K562 (cell line): ENCODE data around the gene ORC1. TPM values are rescaled to one million over a fixed set of nuclear protein-coding genes. Genes with fewer than 3 reads are reported as not detected.

Experiments used
- ATF7 ChIP-seq: fragments of 450-650 bp; IDR thresholded peaks from 2 replicates; pipeline ENCODE4 v1.7.1; 2014; ENCODE audit warnings: mild to moderate bottlenecking, moderate library complexity
- BMI1 ChIP-seq: fragments of 150-350 bp; IDR thresholded peaks from 2 replicates; pipeline ENCODE4 v1.6.1; 2014; ENCODE audit warnings: low read length
- CBFA2T3 ChIP-seq: fragments of 450-650 bp; IDR thresholded peaks from 2 replicates; pipeline ENCODE4 v1.6.1; 2017
- CTBP1 ChIP-seq: fragments of 450-650 bp; IDR thresholded peaks from 2 replicates; pipeline ENCODE4 v1.6.1; 2016; ENCODE audit warnings: borderline replicate concordance
- DDX20 ChIP-seq: fragments of 450-650 bp; IDR thresholded peaks from 2 replicates; pipeline ENCODE4 v1.6.1; 2016; ENCODE audit warnings: missing genetic modification characterization, low read depth, mild to moderate bottlenecking, missing compliant biosample characterization, moderate library complexity
- DNMT1 ChIP-seq: fragments of 450-650 bp; IDR thresholded peaks from 2 replicates; pipeline ENCODE4 v1.6.1; 2016; ENCODE audit warnings: antibody characterized with exemption, mild to moderate bottlenecking
- EZH2 ChIP-seq: IDR thresholded peaks from 2 replicates; pipeline ENCODE4 v1.6.1; 2012; ENCODE audit warnings: low read depth, mild to moderate bottlenecking, inconsistent platforms, low read length, borderline replicate concordance
- FOSL1 ChIP-seq: fragments of 200-800 bp; sonication (Bioruptor generic); conservative IDR thresholded peaks from 2 replicates; pipeline ENCODE4 v1.6.1; 2016; ENCODE audit warnings: missing genetic modification characterization, missing compliant biosample characterization
- MAFF ChIP-seq: IDR thresholded peaks from 2 replicates; pipeline ENCODE4 v1.6.1; 2012; ENCODE audit warnings: low read length, improper control_type of control experiment
- PML ChIP-seq: IDR thresholded peaks from 2 replicates; pipeline ENCODE4 v1.6.1; 2012; ENCODE audit warnings: low read length, inconsistent platforms
- SIN3B ChIP-seq: fragments of 450-650 bp; IDR thresholded peaks from 2 replicates; pipeline ENCODE4 v1.6.1; 2017; ENCODE audit warnings: low read depth, mild to moderate bottlenecking, moderate library complexity
- TEAD4 ChIP-seq, 2 experiments: sonication (generic) in 1 of 2; formaldehyde crosslinking in 1 of 2; IDR thresholded peaks; 2 replicates each; pipeline versions ENCODE4 v1.6.1 to v1.8.0; 2012 to 2022; ENCODE audit warnings: borderline replicate concordance in 1 of 2, inconsistent platforms in 1 of 2, low read length in 1 of 2, mild to moderate bottlenecking in 1 of 2, missing genetic modification reagents in 1 of 2
- THAP12 ChIP-seq: fragments of 250-450 bp; sonication (Bioruptor Pico); IDR thresholded peaks from 2 replicates; pipeline ENCODE4 v1.9.0; 2021; ENCODE audit warnings: mild to moderate bottlenecking, inconsistent platforms
- ZBED1 ChIP-seq: IDR thresholded peaks from 2 replicates; pipeline ENCODE4 v1.6.1; 2014
- ZNF133 ChIP-seq: fragments of 250-450 bp; sonication (Bioruptor Pico); IDR thresholded peaks from 2 replicates; pipeline ENCODE4 v1.4.0; 2020; ENCODE audit warnings: mild to moderate bottlenecking
- ZSCAN32 ChIP-seq: fragments of 450-650 bp; formaldehyde crosslinking; IDR thresholded peaks from 2 replicates; pipeline ENCODE4 v1.4.0; 2020; ENCODE audit warnings: mild to moderate bottlenecking, moderate library complexity
- ZZZ3 ChIP-seq: fragments of 450-650 bp; IDR thresholded peaks from 2 replicates; pipeline ENCODE4 v1.6.1; 2016; ENCODE audit warnings: antibody characterized with exemption, mild to moderate bottlenecking, moderate library complexity
- polyA plus RNA-seq, 8 experiments: library from polyadenylated mRNA; depleted of rRNA in 4 of 8; stranded (reverse) in 5 of 8; unstranded in 3 of 8; fragments of >200 nt; fragmentation: Nextera tagmentation in 2 of 8; fragmentation: Illumina TruSeq in 1 of 8; extraction: Ambion mirVana in 2 of 8; extraction: Trizol in 1 of 8; gene quantifications; 2 replicates each; pipeline versions ENCODE4 v1.2.1 to v1.2.3, GENCODE V29; 2011 to 2014; ENCODE audit warnings: inconsistent platforms in 1 of 8, missing spikeins in 1 of 8
- total RNA-seq, 7 experiments: library from RNA; depleted of rRNA in 6 of 7; stranded (reverse); fragments of >200 nt in 6 of 7; fragmentation: Illumina TruSeq in 2 of 7; extraction: Trizol in 2 of 7; gene quantifications; 2 replicates each; pipeline versions ENCODE4 v1.2.1 to v1.2.3, GENCODE V29; 2011 to 2021; ENCODE audit warnings: low replicate concordance in 1 of 7
- TF ChIP-seq, protein P1 (sequence below): sonication (generic); formaldehyde crosslinking; IDR thresholded peaks from 2 replicates; pipeline ENCODE4 v1.9.0; 2022; ENCODE audit warnings: mild to moderate bottlenecking, missing genetic modification reagents
- TF ChIP-seq, protein P2 (sequence below), 2 experiments: fragments of 450-650 bp in 1 of 2; sonication (generic) in 1 of 2; formaldehyde crosslinking in 1 of 2; IDR thresholded peaks in 1 of 2; conservative IDR thresholded peaks in 1 of 2; 2 replicates each; pipeline versions ENCODE4 v1.6.1 to v1.8.1; 2016 to 2023; ENCODE audit warnings: mild to moderate bottlenecking in 2 of 2, moderate library complexity in 2 of 2, inconsistent platforms in 1 of 2, missing genetic modification reagents in 1 of 2
- TF ChIP-seq, protein P3 (sequence below): fragments of 150-350 bp; IDR thresholded peaks from 2 replicates; pipeline ENCODE4 v1.6.1; 2014; ENCODE audit warnings: low read depth, mild to moderate bottlenecking, low read length, borderline replicate concordance
- TF ChIP-seq, protein P4 (sequence below): sonication (generic); formaldehyde crosslinking; IDR thresholded peaks from 2 replicates; pipeline ENCODE4 v1.8.0; 2023; ENCODE audit warnings: mild to moderate bottlenecking, missing genetic modification reagents

ORC1 gene
- total and polyA plus RNA-seq, 9 of the 15 experiments (the other 6 are each of a cell fraction or from before 2014, with no cell fraction given), result 26.4 to 91.6 (median 69.7) TPM

DNA sequence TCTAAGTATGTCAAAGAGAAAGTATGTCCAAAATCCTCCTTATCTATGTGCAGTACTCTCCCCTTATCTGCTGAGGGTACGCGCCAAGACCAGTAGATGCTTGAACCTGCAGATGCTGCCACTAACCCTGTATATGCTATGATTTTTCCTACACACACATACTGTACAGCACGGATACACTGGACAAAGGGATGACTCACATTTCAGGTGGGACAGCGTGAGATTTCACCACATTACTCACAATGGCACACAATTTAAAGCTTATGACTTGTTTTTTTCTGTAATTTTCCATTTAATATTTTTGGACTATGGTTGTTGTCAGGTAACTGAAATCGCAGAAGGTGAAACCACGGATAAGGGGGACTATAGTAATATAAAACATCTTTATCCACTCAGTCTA is 4.1 kb downstream of the ORC1 start (continued):
- TF ChIP-seq, protein P1, sequence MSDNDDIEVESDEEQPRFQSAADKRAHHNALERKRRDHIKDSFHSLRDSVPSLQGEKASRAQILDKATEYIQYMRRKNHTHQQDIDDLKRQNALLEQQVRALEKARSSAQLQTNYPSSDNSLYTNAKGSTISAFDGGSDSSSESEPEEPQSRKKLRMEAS (CRISPR knock-in tag), result no peak
- TF ChIP-seq PML (peak; percentile 42; the same call in 1 of the 2 replicates), SIN3B (no peak), CBFA2T3 (peak; percentile 14; the same call in 1 of the 2 replicates), ZBED1 (no peak), MAFF (no peak), ZNF133 (no peak), FOSL1 (tag) (peak; percentile 31; the same call in 1 of the 2 replicates), CTBP1 (peak; percentile 26; the same call in 1 of the 2 replicates), THAP12 (CRISPR knock-in tag) (no peak), BMI1 (no peak), TEAD4 (IDR thresholded peaks at IDR 0.05; ENCODE audit: low read length) (peak; percentile 15; the same call in 1 of the 2 replicates), TEAD4 (CRISPR knock-in tag; IDR thresholded peaks at IDR 0.05; ENCODE audit: borderline replicate concordance) (no peak), ZZZ3 (no peak; the same call in 1 of the 2 replicates), EZH2 (no peak), ZSCAN32 (CRISPR knock-in tag) (no peak), ATF7 (no peak), DNMT1 (no peak), DDX20 (tag) (no peak)
- TF ChIP-seq, protein P2, sequence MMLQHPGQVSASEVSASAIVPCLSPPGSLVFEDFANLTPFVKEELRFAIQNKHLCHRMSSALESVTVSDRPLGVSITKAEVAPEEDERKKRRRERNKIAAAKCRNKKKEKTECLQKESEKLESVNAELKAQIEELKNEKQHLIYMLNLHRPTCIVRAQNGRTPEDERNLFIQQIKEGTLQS (IDR thresholded peaks at IDR 0.05), result peak; percentile 50
- TF ChIP-seq, protein P2 (CRISPR knock-in tag; conservative IDR thresholded peaks at IDR 0.05), result no peak
- TF ChIP-seq, protein P3, sequence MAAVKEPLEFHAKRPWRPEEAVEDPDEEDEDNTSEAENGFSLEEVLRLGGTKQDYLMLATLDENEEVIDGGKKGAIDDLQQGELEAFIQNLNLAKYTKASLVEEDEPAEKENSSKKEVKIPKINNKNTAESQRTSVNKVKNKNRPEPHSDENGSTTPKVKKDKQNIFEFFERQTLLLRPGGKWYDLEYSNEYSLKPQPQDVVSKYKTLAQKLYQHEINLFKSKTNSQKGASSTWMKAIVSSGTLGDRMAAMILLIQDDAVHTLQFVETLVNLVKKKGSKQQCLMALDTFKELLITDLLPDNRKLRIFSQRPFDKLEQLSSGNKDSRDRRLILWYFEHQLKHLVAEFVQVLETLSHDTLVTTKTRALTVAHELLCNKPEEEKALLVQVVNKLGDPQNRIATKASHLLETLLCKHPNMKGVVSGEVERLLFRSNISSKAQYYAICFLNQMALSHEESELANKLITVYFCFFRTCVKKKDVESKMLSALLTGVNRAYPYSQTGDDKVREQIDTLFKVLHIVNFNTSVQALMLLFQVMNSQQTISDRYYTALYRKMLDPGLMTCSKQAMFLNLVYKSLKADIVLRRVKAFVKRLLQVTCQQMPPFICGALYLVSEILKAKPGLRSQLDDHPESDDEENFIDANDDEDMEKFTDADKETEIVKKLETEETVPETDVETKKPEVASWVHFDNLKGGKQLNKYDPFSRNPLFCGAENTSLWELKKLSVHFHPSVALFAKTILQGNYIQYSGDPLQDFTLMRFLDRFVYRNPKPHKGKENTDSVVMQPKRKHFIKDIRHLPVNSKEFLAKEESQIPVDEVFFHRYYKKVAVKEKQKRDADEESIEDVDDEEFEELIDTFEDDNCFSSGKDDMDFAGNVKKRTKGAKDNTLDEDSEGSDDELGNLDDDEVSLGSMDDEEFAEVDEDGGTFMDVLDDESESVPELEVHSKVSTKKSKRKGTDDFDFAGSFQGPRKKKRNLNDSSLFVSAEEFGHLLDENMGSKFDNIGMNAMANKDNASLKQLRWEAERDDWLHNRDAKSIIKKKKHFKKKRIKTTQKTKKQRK, result no peak
- TF ChIP-seq, protein P4, sequence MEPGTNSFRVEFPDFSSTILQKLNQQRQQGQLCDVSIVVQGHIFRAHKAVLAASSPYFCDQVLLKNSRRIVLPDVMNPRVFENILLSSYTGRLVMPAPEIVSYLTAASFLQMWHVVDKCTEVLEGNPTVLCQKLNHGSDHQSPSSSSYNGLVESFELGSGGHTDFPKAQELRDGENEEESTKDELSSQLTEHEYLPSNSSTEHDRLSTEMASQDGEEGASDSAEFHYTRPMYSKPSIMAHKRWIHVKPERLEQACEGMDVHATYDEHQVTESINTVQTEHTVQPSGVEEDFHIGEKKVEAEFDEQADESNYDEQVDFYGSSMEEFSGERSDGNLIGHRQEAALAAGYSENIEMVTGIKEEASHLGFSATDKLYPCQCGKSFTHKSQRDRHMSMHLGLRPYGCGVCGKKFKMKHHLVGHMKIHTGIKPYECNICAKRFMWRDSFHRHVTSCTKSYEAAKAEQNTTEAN (CRISPR knock-in tag), result no peak
